Hepatocyte (in vitro differentiated cells): ENCODE results near the gene DHRS13. TPM values are rescaled to one million over a fixed set of nuclear protein-coding genes. Genes with fewer than 3 reads are reported as not detected.

Experiments used
- DNase-seq: peaks from one replicate; pipeline ENCODE4 v3.0.0-alpha.2; 2016; ENCODE audit warnings: low spot score
- H2AFZ ChIP-seq: fragments of 200-600 bp; sonication (generic); 2 replicates; pipeline ENCODE4 v1.6.0; 2016; ENCODE audit warnings: antibody characterized with exemption, mild to moderate bottlenecking
- H3K27ac ChIP-seq: fragments of 200-600 bp; sonication (generic); 2 replicates; pipeline ENCODE4 v1.5.1; 2016; ENCODE audit warnings: mild to moderate bottlenecking
- H3K27me3 ChIP-seq: fragments of 200-600 bp; sonication (generic); 2 replicates; pipeline ENCODE4 v1.6.1; 2016
- H3K36me3 ChIP-seq: fragments of 200-600 bp; sonication (generic); replicated peaks from 2 replicates; pipeline ENCODE4 v1.5.1; 2016; ENCODE audit warnings: low read depth; ENCODE audit not compliant: insufficient read depth
- H3K4me1 ChIP-seq: fragments of 200-600 bp; sonication (generic); 2 replicates; pipeline ENCODE4 v1.5.1; 2016; ENCODE audit warnings: mild to moderate bottlenecking, moderate library complexity; ENCODE audit not compliant: insufficient read depth
- H3K4me2 ChIP-seq: fragments of 200-600 bp; sonication (generic); 2 replicates; pipeline ENCODE4 v1.6.0; 2016
- H3K4me3 ChIP-seq: fragments of 200-600 bp; sonication (generic); 2 replicates; pipeline ENCODE4 v1.5.1; 2016; ENCODE audit warnings: mild to moderate bottlenecking
- H3K79me2 ChIP-seq: fragments of 200-600 bp; sonication (generic); 2 replicates; pipeline ENCODE4 v1.6.0; 2017; ENCODE audit warnings: mild to moderate bottlenecking
- H3K9me2 ChIP-seq: fragments of 200-600 bp; sonication (generic); replicated peaks from 2 replicates; pipeline ENCODE4 v1.6.0; 2017; ENCODE audit warnings: mild to moderate bottlenecking; ENCODE audit not compliant: insufficient read depth
- H3K9me3 ChIP-seq: fragments of 200-600 bp; sonication (generic); 2 replicates; pipeline ENCODE4 v1.5.1; 2016; ENCODE audit warnings: low read depth, mild to moderate bottlenecking
- H4K20me1 ChIP-seq: fragments of 200-600 bp; sonication (generic); 2 replicates; pipeline ENCODE4 v1.6.0; 2016; ENCODE audit warnings: mild to moderate bottlenecking; ENCODE audit not compliant: insufficient read depth, poor library complexity, severe bottlenecking
- CTCF ChIP-seq: fragments of 200-600 bp; sonication (generic); IDR thresholded peaks from 2 replicates; pipeline ENCODE4 v1.5.1; 2016; ENCODE audit warnings: antibody characterized with exemption, mild to moderate bottlenecking; ENCODE audit not compliant: poor library complexity
- EZH2 ChIP-seq: fragments of 200-600 bp; sonication (generic); IDR thresholded peaks from 2 replicates; pipeline ENCODE4 v1.6.1; 2016; ENCODE audit warnings: antibody characterized with exemption, mild to moderate bottlenecking, borderline replicate concordance
- EZH2phosphoT487 ChIP-seq: fragments of 200-600 bp; sonication (generic); IDR thresholded peaks from one replicate; pipeline ENCODE4 v1.6.1; 2018; ENCODE audit warnings: antibody characterized with exemption, mild to moderate bottlenecking, low read depth, moderate library complexity; ENCODE audit not compliant: unreplicated experiment, severe bottlenecking
- WGBS: methylation state at CpG from one replicate; pipeline ENCODE4 v1.1.6; 2016; ENCODE audit warnings: low lambda C conversion rate; ENCODE audit errors: missing lambda C conversion rate; 5-methylcytosine and 5-hydroxymethylcytosine counted together
- polyA plus RNA-seq: library from polyadenylated mRNA; unstranded; fragments of >200 nt; fragmentation: Nextera tagmentation; extraction: Ambion mirVana; gene quantifications from 2 replicates; pipeline ENCODE4 v1.2.1, GENCODE V29; 2016
- total RNA-seq: library from RNA; depleted of rRNA; stranded (reverse); fragments of >200 nt; gene quantifications from 2 replicates; pipeline ENCODE4 v1.2.3, GENCODE V29; 2014

DHRS13 gene
- total and polyA plus RNA-seq, 2 experiments from 2014 or later, result 14.9 to 15.4 TPM

GRCh38 chr17:28908640-28909167 is 5.8 kb upstream of the DHRS13 start:
- peaks cover 9% of the 10 kb centered on the region for H3K4me1 ChIP-seq
- H3K4me2 ChIP-seq, result peak overlapping the region; percentile 42
- 63% methylated on average over 6 of the region's 6 CpGs for WGBS
- H3K36me3 ChIP-seq, result peaks cover 4% of the 10 kb centered on the region
- peaks cover 4% of the 10 kb centered on the region for H3K79me2 ChIP-seq
- no peaks in the 10 kb centered on the region for H4K20me1 ChIP-seq
- DNase-seq, result peak; percentile 61
- peak overlapping the region; percentile 81 for H3K27ac ChIP-seq
- H3K27me3 ChIP-seq, result no peaks in the 10 kb centered on the region
- no peak overlapping the region for H2AFZ ChIP-seq
- no peak for TF ChIP-seq EZH2
- no peak for TF ChIP-seq CTCF
- TF ChIP-seq EZH2phosphoT487, result no peak
- no peaks in the 10 kb centered on the region for H3K9me3 ChIP-seq
- no peaks in the 10 kb centered on the region for H3K9me2 ChIP-seq
- H3K4me3 ChIP-seq, result no peak overlapping the region

- Histone ChIP-seq H4K20me1 (no peaks in the 10 kb centered on the region), H3K79me2 (peaks cover 4% of the 10 kb centered on the region), H3K27ac (peak overlapping the region; percentile 81), H3K36me3 (peaks cover 4% of the 10 kb centered on the region), H3K4me3 (no peak overlapping the region), H3K4me2 (peak overlapping the region; percentile 42), H3K9me2 (no peaks in the 10 kb centered on the region), H2AFZ (no peak overlapping the region), H3K27me3 (no peaks in the 10 kb centered on the region), H3K9me3 (no peaks in the 10 kb centered on the region), H3K4me1 (peaks cover 9% of the 10 kb centered on the region)
- no peak for TF ChIP-seq EZH2
- TF ChIP-seq EZH2phosphoT487, result no peak
- TF ChIP-seq CTCF, result no peak
- 94% methylated on average over 3 of the region's 3 CpGs for WGBS
- no peak for DNase-seq
Observed at GRCh38 chr17:28907709-28908475, 5.0 kb upstream of the DHRS13 start.

- Histone ChIP-seq H3K27me3 (no peaks in the 10 kb centered on the region), H3K9me2 (no peaks in the 10 kb centered on the region), H3K27ac (no peak overlapping the region), H3K36me3 (no peaks in the 10 kb centered on the region), H2AFZ (no peak overlapping the region), H3K4me2 (no peak overlapping the region), H3K4me3 (no peak overlapping the region), H3K4me1 (peaks cover 5% of the 10 kb centered on the region), H4K20me1 (no peaks in the 10 kb centered on the region), H3K9me3 (no peaks in the 10 kb centered on the region), H3K79me2 (peaks cover 5% of the 10 kb centered on the region)
- 85% methylated on average over 7 of the region's 7 CpGs for WGBS
- no peak for DNase-seq
- no peak for TF ChIP-seq CTCF
- no peak for TF ChIP-seq EZH2phosphoT487
- TF ChIP-seq EZH2, result no peak
Observed at GRCh38 chr17:28906706-28907438, 4.0 kb upstream of the DHRS13 start.
